Adrenal gland (tissue), 12 donors: ENCODE data around the gene FARSB. TPM values are rescaled to one million over a fixed set of nuclear protein-coding genes. Genes with fewer than 3 reads are reported as not detected.
A peak's percentile ranks its signal among the peaks of the same experiment; 100 is the strongest.

Source experiments
- DNase-seq, 7 donors: peaks; one replicate each; pipeline ENCODE4 v3.0.0-alpha.2; 2019 to 2020
- H3K27ac ChIP-seq, 5 donors: fragments of 200-600 bp; sonication (generic) in 4 of 5; 1 replicate in 3 of 5; 2 replicates in 2 of 5; pipeline versions ENCODE4 v1.5.1 to v1.8.0; 2016 to 2020; ENCODE audit warnings: mild to moderate bottlenecking in 1 of 5
- H3K27me3 ChIP-seq: fragments of 200-600 bp; 2 replicates; pipeline ENCODE4 v1.8.0; 2021
- H3K36me3 ChIP-seq, 2 donors: fragments of 200-600 bp; replicated peaks in 1 of 2; 1 replicate in 1 of 2; 2 replicates in 1 of 2; pipeline versions ENCODE4 v1.5.1 to v1.8.0; 2018 to 2022
- H3K4me1 ChIP-seq, 2 donors: fragments of 200-600 bp; replicated peaks in 1 of 2; 1 replicate in 1 of 2; 2 replicates in 1 of 2; pipeline versions ENCODE4 v1.5.1 to v1.8.0; 2018 to 2021
- H3K4me3 ChIP-seq, 4 donors: fragments of 200-600 bp; sonication (generic) in 3 of 4; one replicate each; pipeline ENCODE4 v1.5.1; 2016 to 2018
- H3K9me3 ChIP-seq, 3 donors: fragments of 200-600 bp; sonication (generic) in 1 of 3; replicated peaks in 1 of 3; 1 replicate in 2 of 3; 2 replicates in 1 of 3; pipeline versions ENCODE4 v1.5.1 to v1.8.0; 2016 to 2021
- CTCF ChIP-seq, 6 experiments: fragments of 450-650 bp in 4 of 6; fragments of 200-600 bp in 2 of 6; sonication (generic) in 1 of 6; IDR thresholded peaks; 1 replicate in 5 of 6; 2 replicates in 1 of 6; pipeline versions ENCODE4 v1.5.1 to v1.8.0; 2016 to 2021; ENCODE audit warnings: antibody characterized with exemption in 6 of 6, mild to moderate bottlenecking in 2 of 6, moderate library complexity in 1 of 6
- POLR2A ChIP-seq, 2 donors: fragments of 450-650 bp; IDR thresholded peaks; one replicate each; pipeline ENCODE4 v1.6.1; 2017; ENCODE audit warnings: antibody characterized with exemption in 2 of 2, mild to moderate bottlenecking in 2 of 2, moderate library complexity in 1 of 2
- WGBS, 4 donors: extraction: QIAGEN DNeasy Blood & Tissue Kit in 2 of 4; methylation state at CpG; one replicate each; pipeline versions ENCODE4 v1.1.5 to v1.1.7; 2013 to 2017; 5-methylcytosine and 5-hydroxymethylcytosine counted together
- intact Hi-C, 2 donors: fragments of 100-400 bp; cut with DNase I; formaldehyde crosslinking; loops; one replicate each; pipeline versions ENCODE4 v1.14.1 to v1.15.0; 2022 to 2023
- polyA plus RNA-seq, 3 donors: library from polyadenylated mRNA; stranded (reverse); fragments of 200-250 nt in 2 of 3; fragments of 350-450 nt in 1 of 3; fragmentation: Illumina TruSeq in 1 of 3; extraction: RNeasy Lipid Tissue Mini Kit (QIAGEN cat#74804) in 1 of 3; gene quantifications; one replicate each; pipeline ENCODE4 v1.2.3, GENCODE V29; 2013 to 2014
- total RNA-seq, 9 donors: library from RNA; depleted of rRNA in 4 of 9; stranded (reverse); fragments of >200 nt in 4 of 9; fragments of 120-200 nt in 1 of 9; fragmentation: NEBNext Ultra II Directional in 1 of 9; extraction: Animal tissue kit (Norgen Biotek cat#: 25700) in 1 of 9; gene quantifications; one replicate each; pipeline versions ENCODE4 v1.1.0 to v1.2.4, GENCODE V29; 2013 to 2023
- donor health status: healthy with polysubstance abuse.
- donor health status: Bipolar disorder and iron deficiency.
- donor health status: DM: yes; HTN: yes; CAD: no.
- donor health status: DM: no; HTN: no; CAD: no.
- donor health status: DM: no; HTN: no; CAD: no.
- donor health status: DM: yes; HTN: yes; CAD: no.

The FARSB gene
- total and polyA plus RNA-seq, 12 donors, result 7.2 to 55.9 (median 14.0) TPM

- intact Hi-C loops, result no loop called here
These were observed 106.9 kb downstream of the FARSB start for GRCh38 chr2:222548992-222549391.

GRCh38 chr2:222547083-222547482, 108.8 kb downstream of the FARSB start:
- Histone ChIP-seq H3K9me3 (no peaks in the 10 kb centered on the region), H3K4me1 (no peaks in the 10 kb centered on the region), H3K27ac (no peak overlapping the region), H3K4me3 (no peak overlapping the region), H3K36me3 (no peaks in the 10 kb centered on the region), H3K27me3 (no peaks in the 10 kb centered on the region)
- no peak for DNase-seq
- WGBS, 4 donors, result 82 to 85% (median 83%) methylated on average over 5 of the region's 5 CpGs
- intact Hi-C loops, result no loop called here
- TF ChIP-seq POLR2A (IDR thresholded peaks at IDR 0.05), result no peak
- no peak for TF ChIP-seq CTCF (IDR thresholded peaks at IDR 0.05)

More at GRCh38 chr2:222548992-222549391, 106.9 kb downstream of the FARSB start:
- Histone ChIP-seq H3K27ac (no peak overlapping the region), H3K9me3 (no peaks in the 10 kb centered on the region), H3K27me3 (no peaks in the 10 kb centered on the region), H3K36me3 (no peaks in the 10 kb centered on the region), H3K4me1 (no peaks in the 10 kb centered on the region), H3K4me3 (no peak overlapping the region)
- TF ChIP-seq POLR2A (IDR thresholded peaks at IDR 0.05) (no peak), CTCF (IDR thresholded peaks at IDR 0.05) (no peak)
- WGBS, 4 donors, result 71 to 79% (median 74%) methylated on average over 3 of the region's 3 CpGs
- no peak for DNase-seq

- 55 to 74% (median 64%) methylated on average over 6 of the region's 6 CpGs for whole genome bisulfite sequencing, 4 donors
- DNase-seq, result peak in 1 of 7 donors; percentile 13
These were observed 109.8 kb downstream of the FARSB start for GRCh38 chr2:222545823-222546795.

GRCh38 chr2:222544661-222545060, 111.2 kb downstream of the FARSB start:
- TF ChIP-seq POLR2A (IDR thresholded peaks at IDR 0.05) (no peak), CTCF (IDR thresholded peaks at IDR 0.05) (no peak)
- Histone ChIP-seq H3K9me3 (no peaks in the 10 kb centered on the region), H3K36me3 (no peaks in the 10 kb centered on the region), H3K27me3 (no peaks in the 10 kb centered on the region), H3K4me1 (no peaks in the 10 kb centered on the region), H3K4me3 (no peak overlapping the region), H3K27ac (no peak overlapping the region)
- WGBS, 4 donors, result 71 to 92% (median 84%) methylated on average over 1 of the region's 1 CpG
- intact Hi-C loops, result no loop called here
- no peak for DNase-seq

More at GRCh38 chr2:222545823-222546795, 109.8 kb downstream of the FARSB start:
- Histone ChIP-seq H3K36me3 (no peaks in the 10 kb centered on the region), H3K27ac (no peak overlapping the region), H3K27me3 (no peaks in the 10 kb centered on the region), H3K4me3 (no peak overlapping the region), H3K9me3 (no peaks in the 10 kb centered on the region), H3K4me1 (no peaks in the 10 kb centered on the region)
- intact Hi-C loops, result no loop called here
- TF ChIP-seq CTCF (IDR thresholded peaks at IDR 0.05), result no peak
